ENCODE results near the gene THADA. TPM values are rescaled to one million over a fixed set of nuclear protein-coding genes. Genes with fewer than 3 reads are reported as not detected.

The THADA gene
- total and polyA plus RNA-seq, 10 donors: 14.2 to 51.3 (median 40.0) TPM

DNA sequence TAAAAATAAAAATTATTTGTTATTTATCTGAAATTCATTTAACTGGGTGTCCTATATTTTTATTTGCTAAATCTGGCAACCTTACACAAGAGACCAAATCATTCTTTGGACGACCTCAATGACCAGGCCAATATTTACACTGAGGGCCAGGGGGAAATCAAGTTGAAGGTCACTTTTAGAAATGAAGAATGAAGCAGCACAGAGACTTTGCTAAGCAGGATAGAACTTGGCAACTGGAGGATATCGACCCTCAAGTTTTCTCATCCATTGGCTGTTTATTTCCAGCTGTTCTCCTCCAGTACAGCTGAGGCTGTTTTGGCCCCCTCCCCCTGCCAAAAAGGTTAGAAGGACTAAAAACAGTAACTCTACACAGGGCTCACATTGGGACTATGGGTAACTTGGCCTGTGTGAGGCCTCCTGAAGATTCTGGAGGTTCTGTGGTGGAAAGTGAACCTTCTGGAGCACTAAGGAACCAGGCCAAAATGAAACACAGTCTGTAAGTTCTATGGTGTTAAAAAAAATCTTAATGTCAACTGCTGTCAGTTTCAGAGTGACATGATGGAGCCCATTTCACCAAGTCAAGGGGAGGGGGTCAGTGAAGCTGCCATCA is 337.2 kb downstream of the THADA start:
- Histone ChIP-seq H3K4me3 (no peak overlapping the region), H3K36me3 (peaks cover 0 to 44% (median 4%) of the 10 kb centered on the region in 6 donors), H3K4me1 (peaks cover 0 to 12% (median 3%) of the 10 kb centered on the region in 6 donors), H3K27me3 (replicated peaks in 1 of 7) (no peaks in the 10 kb centered on the region), H3K27ac (no peak overlapping the region), H3K9me3 (no peaks in the 10 kb centered on the region)
- intact Hi-C loops (cut with DNase I; ENCODE audit: low total_unique reads): no loop called here
- no peak for DNase-seq
- TF ChIP-seq POLR2AphosphoS5 (IDR thresholded peaks at IDR 0.05) (no peak), POLR2A (IDR thresholded peaks at IDR 0.05) (no peak)
- TF ChIP-seq, protein P1, sequence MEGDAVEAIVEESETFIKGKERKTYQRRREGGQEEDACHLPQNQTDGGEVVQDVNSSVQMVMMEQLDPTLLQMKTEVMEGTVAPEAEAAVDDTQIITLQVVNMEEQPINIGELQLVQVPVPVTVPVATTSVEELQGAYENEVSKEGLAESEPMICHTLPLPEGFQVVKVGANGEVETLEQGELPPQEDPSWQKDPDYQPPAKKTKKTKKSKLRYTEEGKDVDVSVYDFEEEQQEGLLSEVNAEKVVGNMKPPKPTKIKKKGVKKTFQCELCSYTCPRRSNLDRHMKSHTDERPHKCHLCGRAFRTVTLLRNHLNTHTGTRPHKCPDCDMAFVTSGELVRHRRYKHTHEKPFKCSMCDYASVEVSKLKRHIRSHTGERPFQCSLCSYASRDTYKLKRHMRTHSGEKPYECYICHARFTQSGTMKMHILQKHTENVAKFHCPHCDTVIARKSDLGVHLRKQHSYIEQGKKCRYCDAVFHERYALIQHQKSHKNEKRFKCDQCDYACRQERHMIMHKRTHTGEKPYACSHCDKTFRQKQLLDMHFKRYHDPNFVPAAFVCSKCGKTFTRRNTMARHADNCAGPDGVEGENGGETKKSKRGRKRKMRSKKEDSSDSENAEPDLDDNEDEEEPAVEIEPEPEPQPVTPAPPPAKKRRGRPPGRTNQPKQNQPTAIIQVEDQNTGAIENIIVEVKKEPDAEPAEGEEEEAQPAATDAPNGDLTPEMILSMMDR (IDR thresholded peaks at IDR 0.05 in 8 of 11, conservative IDR thresholded peaks at IDR 0.05 in 3 of 11): no peak
- WGBS, 5 donors: 66 to 88% (median 80%) methylated on average over 2 of the region's 2 CpGs

DNA sequence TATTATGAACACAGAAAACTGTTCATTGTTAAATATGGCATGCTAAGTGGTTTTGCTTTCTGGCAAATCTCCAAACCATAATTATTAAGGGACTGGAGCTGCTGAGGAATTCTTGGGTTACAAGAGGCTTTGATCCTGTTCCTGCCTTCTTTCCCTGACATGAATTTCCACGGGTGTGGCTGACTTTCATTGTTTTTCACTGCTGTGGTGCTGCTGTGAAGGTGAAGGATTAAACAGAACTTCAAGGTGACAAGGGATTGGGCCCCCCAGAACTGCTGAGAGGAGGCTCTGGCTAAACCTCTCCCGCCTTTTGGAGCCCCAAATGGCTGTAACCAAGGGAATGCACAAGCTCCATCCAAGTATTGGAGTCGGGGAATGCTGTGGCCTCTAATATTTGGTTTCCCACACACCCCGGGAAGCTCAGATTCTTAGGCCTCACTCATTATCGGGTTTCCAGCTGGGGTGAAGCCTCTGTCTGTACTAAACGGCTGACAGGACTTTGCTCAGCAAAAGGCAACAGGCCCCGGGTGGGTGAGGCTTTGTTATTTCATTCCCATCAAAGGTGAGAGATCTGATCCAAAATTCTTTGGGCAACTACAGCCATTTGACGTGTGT is 340.4 kb downstream of the THADA start:
- TF ChIP-seq, protein P1 (IDR thresholded peaks at IDR 0.05 in 8 of 11, conservative IDR thresholded peaks at IDR 0.05 in 3 of 11): no peak
- TF ChIP-seq POLR2A (IDR thresholded peaks at IDR 0.05): no peak
- Histone ChIP-seq H3K27me3 (replicated peaks in 1 of 7) (no peaks in the 10 kb centered on the region), H3K4me1 (peaks cover 0 to 12% (median 3%) of the 10 kb centered on the region in 6 donors), H3K27ac (peak overlapping the region in 6 of 8 donors; percentile 11 to 43 (median 28)), H3K4me3 (no peak overlapping the region), H3K36me3 (peaks cover 0 to 38% (median 4%) of the 10 kb centered on the region in 6 donors), H3K9me3 (no peaks in the 10 kb centered on the region)
- intact Hi-C loops (cut with DNase I; ENCODE audit: low total_unique reads): no loop called here
- WGBS, 5 donors: 72 to 83% (median 79%) methylated on average over 8 of the region's 8 CpGs
- DNase-seq: no peak

DNA sequence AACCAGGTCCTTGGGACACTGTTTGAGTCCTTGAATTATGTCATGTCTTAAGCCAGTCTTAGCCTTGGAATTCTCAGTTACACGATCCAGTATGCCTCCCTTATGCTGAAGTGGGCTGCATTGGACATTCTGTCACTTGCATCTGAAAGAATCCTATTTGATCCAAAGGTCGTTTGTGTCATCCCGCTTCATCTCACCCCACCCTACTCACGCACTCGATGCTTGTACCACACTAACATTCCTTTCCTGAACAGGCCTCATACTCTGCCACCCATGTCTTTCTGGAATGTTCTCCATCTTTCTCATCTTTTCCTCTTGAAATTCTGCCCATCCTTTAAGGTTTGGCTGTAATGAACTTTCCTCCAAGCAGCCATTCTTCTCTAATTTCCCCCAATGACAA is 341.5 kb downstream of the THADA start:
- no peak for DNase-seq
- TF ChIP-seq, protein P1 (IDR thresholded peaks at IDR 0.05 in 8 of 11, conservative IDR thresholded peaks at IDR 0.05 in 3 of 11): no peak
- TF ChIP-seq POLR2AphosphoS5 (IDR thresholded peaks at IDR 0.05): no peak
- intact Hi-C loops (cut with DNase I; ENCODE audit: low total_unique reads): no loop called here
- peaks cover 0 to 12% (median 3%) of the 10 kb centered on the region in 6 donors for H3K4me1 ChIP-seq
- H3K36me3 ChIP-seq: peaks cover 0 to 38% (median 4%) of the 10 kb centered on the region in 6 donors
- no peak overlapping the region for H3K4me3 ChIP-seq
- WGBS, 5 donors: 90 to 93% (median 91%) methylated on average over 5 of the region's 5 CpGs
- H3K27ac ChIP-seq: no peak overlapping the region
- no peaks in the 10 kb centered on the region for H3K9me3 ChIP-seq
- H3K27me3 ChIP-seq (replicated peaks in 1 of 7): no peaks in the 10 kb centered on the region

DNA sequence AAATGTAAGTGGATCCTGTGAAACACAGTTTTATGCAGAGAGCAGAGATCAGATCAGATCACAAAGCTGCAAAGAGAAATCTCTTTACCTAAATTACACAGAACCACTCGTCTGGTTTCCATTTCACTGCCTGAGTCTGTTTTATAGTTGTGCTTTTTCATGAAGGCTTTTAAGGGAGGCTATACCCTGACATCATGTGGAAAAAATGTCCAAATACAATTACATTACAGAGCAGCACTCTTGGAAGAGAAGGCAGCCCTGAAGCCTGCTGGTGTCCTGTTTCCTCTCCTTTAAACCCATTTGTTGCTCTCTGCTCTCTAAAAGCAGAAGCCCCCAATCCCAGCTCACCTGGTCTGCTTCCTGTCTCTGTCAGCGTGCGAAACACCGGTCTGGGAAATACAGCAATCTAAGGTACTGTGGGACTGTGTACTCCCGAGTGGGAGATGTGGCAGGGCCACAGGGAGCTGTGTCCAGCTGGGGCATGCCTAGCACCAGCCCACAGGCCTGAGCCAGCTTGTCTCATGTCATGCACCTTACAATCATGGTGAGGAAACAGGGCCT is 344.6 kb downstream of the THADA start:
- H3K9me3 ChIP-seq: no peaks in the 10 kb centered on the region
- 60 to 77% (median 72%) methylated on average over 5 of the region's 5 CpGs for WGBS, 5 donors
- DNase-seq: no peak
- H3K36me3 ChIP-seq: peaks cover 0 to 30% (median 0%) of the 10 kb centered on the region in 6 donors
- TF ChIP-seq, protein P1 (IDR thresholded peaks at IDR 0.05 in 8 of 11, conservative IDR thresholded peaks at IDR 0.05 in 3 of 11): no peak
- no peak for TF ChIP-seq POLR2AphosphoS5 (IDR thresholded peaks at IDR 0.05)
- TF ChIP-seq POLR2A (IDR thresholded peaks at IDR 0.05): no peak
- intact Hi-C loops (cut with DNase I; ENCODE audit: low total_unique reads): no loop called here
- no peak overlapping the region for H3K4me3 ChIP-seq
- peaks cover 0 to 6% (median 2%) of the 10 kb centered on the region in 6 donors for H3K4me1 ChIP-seq
- no peaks in the 10 kb centered on the region for H3K27me3 ChIP-seq (replicated peaks in 1 of 7)
- H3K27ac ChIP-seq: peak overlapping the region in 6 of 8 donors; percentile 3 to 43 (median 26)
